Omental fat pad (tissue), 4 donors: ENCODE measurements around the gene TEAD2. TPM values are rescaled to one million over a fixed set of nuclear protein-coding genes. Genes with fewer than 3 reads are reported as not detected.
"Not testable (repeated sequence)": the region's sequence is repeated elsewhere in the genome, so short reads cannot be mapped to it uniquely, and the experiment has no call there.

Experiments used
- ATAC-seq: fragments of 150-250 bp; one replicate; pipeline ENCODE4 v1.9.1; 2016; ENCODE audit warnings: mild to moderate bottlenecking, moderate library complexity; ENCODE audit not compliant: low FRiP score
- DNase-seq: peaks from one replicate; pipeline ENCODE4 v3.0.0-alpha.2; 2019; ENCODE audit warnings: low spot score
- total RNA-seq, 4 donors: library from RNA; depleted of rRNA; stranded (reverse); fragments of >200 nt; gene quantifications; one replicate each; pipeline ENCODE4 v1.1.0, GENCODE V29; 2016
- TF ChIP-seq, protein P1 (sequence below), 3 donors: fragments of 450-650 bp; IDR thresholded peaks; one replicate each; pipeline ENCODE4 v1.5.1; 2016 to 2017; ENCODE audit warnings: antibody characterized with exemption in 3 of 3, mild to moderate bottlenecking in 3 of 3, moderate library complexity in 2 of 3

TEAD2 gene
- total RNA-seq, 4 donors from 2014 or later, result 19.9 to 35.0 (median 26.1) TPM

DNA sequence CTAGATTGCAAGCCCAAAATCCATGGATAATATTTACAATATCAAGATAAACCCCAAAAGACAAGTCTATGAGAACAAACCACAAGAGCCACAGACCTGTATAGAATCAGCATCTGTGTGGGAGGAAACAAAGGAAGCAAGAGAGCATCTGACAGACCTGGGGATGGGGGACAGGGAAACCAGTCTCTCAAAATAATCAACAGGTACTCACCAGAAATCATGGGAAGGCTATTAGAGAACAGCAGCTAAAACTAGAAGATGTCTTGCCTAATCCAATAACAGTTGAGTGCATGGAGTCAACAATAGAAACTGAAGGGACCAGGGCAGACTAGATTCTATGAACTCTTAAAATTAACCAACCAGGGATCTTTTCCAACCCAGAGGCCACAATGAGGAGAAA lies 45.9 kb downstream of the TEAD2 start:
- TF ChIP-seq, protein P1, sequence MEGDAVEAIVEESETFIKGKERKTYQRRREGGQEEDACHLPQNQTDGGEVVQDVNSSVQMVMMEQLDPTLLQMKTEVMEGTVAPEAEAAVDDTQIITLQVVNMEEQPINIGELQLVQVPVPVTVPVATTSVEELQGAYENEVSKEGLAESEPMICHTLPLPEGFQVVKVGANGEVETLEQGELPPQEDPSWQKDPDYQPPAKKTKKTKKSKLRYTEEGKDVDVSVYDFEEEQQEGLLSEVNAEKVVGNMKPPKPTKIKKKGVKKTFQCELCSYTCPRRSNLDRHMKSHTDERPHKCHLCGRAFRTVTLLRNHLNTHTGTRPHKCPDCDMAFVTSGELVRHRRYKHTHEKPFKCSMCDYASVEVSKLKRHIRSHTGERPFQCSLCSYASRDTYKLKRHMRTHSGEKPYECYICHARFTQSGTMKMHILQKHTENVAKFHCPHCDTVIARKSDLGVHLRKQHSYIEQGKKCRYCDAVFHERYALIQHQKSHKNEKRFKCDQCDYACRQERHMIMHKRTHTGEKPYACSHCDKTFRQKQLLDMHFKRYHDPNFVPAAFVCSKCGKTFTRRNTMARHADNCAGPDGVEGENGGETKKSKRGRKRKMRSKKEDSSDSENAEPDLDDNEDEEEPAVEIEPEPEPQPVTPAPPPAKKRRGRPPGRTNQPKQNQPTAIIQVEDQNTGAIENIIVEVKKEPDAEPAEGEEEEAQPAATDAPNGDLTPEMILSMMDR (IDR thresholded peaks at IDR 0.05), result no peak
- ATAC-seq, result no peak
- no peak for DNase-seq

DNA sequence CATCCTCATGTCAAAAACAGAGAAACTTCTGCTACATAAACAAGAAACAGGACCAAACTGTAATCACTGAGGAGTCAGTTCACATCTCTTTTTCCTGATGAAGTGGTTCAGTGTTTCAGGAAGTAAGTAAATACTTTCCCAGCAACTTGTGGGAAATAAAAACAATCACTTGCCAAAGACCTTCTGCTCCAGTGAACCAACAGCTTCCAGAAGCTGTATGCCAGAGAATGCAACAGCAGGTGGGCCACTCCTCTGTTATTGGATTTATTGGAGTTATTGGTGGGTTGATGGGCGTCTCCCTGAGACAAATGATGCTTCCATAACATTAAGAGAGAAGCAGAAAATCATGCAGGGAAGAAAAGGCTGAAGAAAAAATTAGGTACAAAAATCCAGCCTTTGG lies 47.1 kb downstream of the TEAD2 start:
- TF ChIP-seq, protein P1 (IDR thresholded peaks at IDR 0.05), result no peak
- DNase-seq, result no peak
- ATAC-seq, result no peak

DNA sequence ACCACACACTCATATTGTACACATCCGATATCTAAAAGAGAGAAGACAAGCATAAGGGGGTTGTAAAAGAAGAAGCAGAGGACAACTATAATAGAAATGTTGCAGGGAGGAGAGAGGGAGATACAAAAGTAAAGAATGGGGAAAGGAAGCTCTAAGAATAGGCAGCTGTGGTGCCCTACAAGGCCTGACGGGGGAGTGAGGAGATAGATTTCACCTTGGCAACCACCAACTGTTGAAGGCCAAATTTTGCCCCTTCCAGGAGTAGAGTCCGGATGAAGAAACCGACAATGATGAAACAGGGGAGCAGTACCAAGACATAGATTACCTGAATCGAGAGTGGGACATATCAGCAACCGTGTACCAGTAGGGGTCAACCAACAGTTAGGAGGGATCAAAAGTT lies 53.1 kb downstream of the TEAD2 start:
- TF ChIP-seq, protein P1 (IDR thresholded peaks at IDR 0.05), result no peak
- ATAC-seq (no peak), DNase-seq (no peak)

- not testable (repeated sequence) for DNase-seq, ATAC-seq
These were observed 55.5 kb downstream of the TEAD2 start for GRCh38 chr19:49306734-49307133.

DNA sequence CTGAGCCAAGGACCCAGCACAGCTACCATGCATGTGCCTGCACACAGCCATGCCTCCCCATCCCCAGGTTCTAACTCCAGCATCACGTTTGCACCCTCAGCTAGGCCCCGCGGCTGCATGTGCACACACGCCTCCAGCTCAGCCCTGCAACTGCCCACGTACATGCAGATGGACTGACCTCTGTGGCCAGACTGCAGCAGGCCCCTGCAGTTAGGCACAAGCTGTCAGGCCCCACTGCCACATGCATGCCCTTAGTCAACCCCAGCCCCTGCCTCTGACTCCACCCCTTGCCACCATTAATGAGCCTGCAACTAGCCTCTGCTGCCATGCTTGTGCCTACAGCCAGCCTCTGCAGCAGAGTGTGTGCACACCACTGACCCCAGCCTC lies 60.4 kb downstream of the TEAD2 start:
- DNase-seq (no peak), ATAC-seq (no peak)
- TF ChIP-seq, protein P1 (IDR thresholded peaks at IDR 0.05), result no peak

DNA sequence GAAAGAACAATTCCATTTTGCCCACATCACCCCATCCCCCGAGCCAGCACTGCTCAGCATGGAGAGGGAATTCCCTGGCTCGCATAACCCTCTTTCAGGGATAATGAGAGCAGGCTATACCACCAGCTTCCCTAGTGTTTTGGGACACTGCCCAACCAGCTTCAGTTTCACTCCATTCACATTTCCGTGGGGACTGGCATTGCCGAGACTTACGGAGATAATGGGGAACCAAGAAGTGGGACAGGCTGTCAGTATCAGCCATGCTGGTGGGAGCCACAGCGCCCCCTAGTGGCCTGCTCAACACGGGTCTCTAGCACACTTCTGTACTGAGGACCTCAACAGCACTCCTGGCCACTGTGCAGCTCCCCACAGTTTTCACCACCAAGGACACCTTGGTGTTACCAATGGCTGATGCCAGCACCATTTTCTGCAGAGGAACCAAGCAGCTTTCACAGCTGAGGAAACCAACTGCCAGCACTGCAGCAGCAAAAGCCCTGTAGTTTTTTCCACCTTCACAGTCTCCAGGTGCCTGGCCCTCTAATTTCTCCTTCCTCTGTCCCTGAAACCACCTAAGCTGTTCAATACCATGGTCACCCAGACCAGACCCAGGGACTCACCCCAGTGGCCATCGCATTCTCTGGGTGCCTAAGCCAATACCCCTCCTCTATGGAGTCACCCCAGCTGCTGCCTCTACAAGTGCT lies 60.9 kb downstream of the TEAD2 start:
- ATAC-seq (no peak), DNase-seq (peak; percentile 77)

GRCh38 chr19:49298653-49299052 lies 63.6 kb downstream of the TEAD2 start:
- DNase-seq, ATAC-seq: not testable (repeated sequence)

More for the DNA sequence above, 60.9 kb downstream of the TEAD2 start:
- TF ChIP-seq, protein P1 (IDR thresholded peaks at IDR 0.05), result peak in 2 of 3 donors; percentile 6 to 13

- TF ChIP-seq, protein P1 (IDR thresholded peaks at IDR 0.05), result no peak
- no peak for ATAC-seq
- no peak for DNase-seq
These were observed 64.8 kb downstream of the TEAD2 start for GRCh38 chr19:49297403-49297802.
